ENCODE measurements around the gene SCYL1. TPM values are rescaled to one million over a fixed set of nuclear protein-coding genes. Genes with fewer than 3 reads are reported as not detected.
"Not testable (repeated sequence)": the region's sequence is repeated elsewhere in the genome, so short reads cannot be mapped to it uniquely, and the experiment has no call there.

SCYL1 gene
- total RNA-seq, 1 experiment from 2014 or later, result 70.9 TPM

- intact Hi-C loops (cut with micrococcal nuclease), result loop anchor here (2.0 kb wide), 1 partner anchor 83 kb away; the partner anchor contains the start of gene NEAT1
- ChIA-PET CTCF (interaction anchor here (0.6 to 2.4 kb wide), 10 partner anchors 12 to 138 kb away, joined by 3 to 13 read pairs (median 4); partner anchors contain the start of gene SLC25A45), POLR2A (interaction anchor here (0.7 to 30.1 kb wide), 16 partner anchors 14 to 323 kb away, joined by 3 to 2994 read pairs (median 22); partner anchors contain the start of genes DPF2, FRMD8, MALAT1 and NEAT1)
- no peaks in the 10 kb centered on the region for H3K27me3 Mint-ChIP-seq (ENCODE audit: insufficient read depth, unreplicated experiment)
- TF ChIP-seq, protein P1, sequence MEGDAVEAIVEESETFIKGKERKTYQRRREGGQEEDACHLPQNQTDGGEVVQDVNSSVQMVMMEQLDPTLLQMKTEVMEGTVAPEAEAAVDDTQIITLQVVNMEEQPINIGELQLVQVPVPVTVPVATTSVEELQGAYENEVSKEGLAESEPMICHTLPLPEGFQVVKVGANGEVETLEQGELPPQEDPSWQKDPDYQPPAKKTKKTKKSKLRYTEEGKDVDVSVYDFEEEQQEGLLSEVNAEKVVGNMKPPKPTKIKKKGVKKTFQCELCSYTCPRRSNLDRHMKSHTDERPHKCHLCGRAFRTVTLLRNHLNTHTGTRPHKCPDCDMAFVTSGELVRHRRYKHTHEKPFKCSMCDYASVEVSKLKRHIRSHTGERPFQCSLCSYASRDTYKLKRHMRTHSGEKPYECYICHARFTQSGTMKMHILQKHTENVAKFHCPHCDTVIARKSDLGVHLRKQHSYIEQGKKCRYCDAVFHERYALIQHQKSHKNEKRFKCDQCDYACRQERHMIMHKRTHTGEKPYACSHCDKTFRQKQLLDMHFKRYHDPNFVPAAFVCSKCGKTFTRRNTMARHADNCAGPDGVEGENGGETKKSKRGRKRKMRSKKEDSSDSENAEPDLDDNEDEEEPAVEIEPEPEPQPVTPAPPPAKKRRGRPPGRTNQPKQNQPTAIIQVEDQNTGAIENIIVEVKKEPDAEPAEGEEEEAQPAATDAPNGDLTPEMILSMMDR (IDR thresholded peaks at IDR 0.05; ENCODE audit: unreplicated experiment), result no peak
- no peak for DNase-seq (ENCODE audit: unreplicated experiment)
- peaks cover 20% of the 10 kb centered on the region for H3K4me1 Mint-ChIP-seq (ENCODE audit: insufficient read depth, unreplicated experiment)
- H3K27ac Mint-ChIP-seq (ENCODE audit: low read depth, unreplicated experiment), result no peak overlapping the region
- BruUV-seq (replicated peaks), result no TSS peak
- no peak overlapping the region for H3K4me3 Mint-ChIP-seq (ENCODE audit: unreplicated experiment)
- H3K9me3 Mint-ChIP-seq (ENCODE audit: unreplicated experiment), result no peaks in the 10 kb centered on the region
- peaks cover 9% of the 10 kb centered on the region for H3K36me3 Mint-ChIP-seq (ENCODE audit: insufficient read depth, unreplicated experiment)
Measured at GRCh38 chr11:65505466-65506289, 19.2 kb upstream of the SCYL1 start.

- H3K27me3 Mint-ChIP-seq (ENCODE audit: insufficient read depth, unreplicated experiment), result no peaks in the 10 kb centered on the region
- H3K27ac Mint-ChIP-seq (ENCODE audit: low read depth, unreplicated experiment), result no peak overlapping the region
- no TSS peak for BruUV-seq (replicated peaks)
- intact Hi-C loops (cut with micrococcal nuclease), result loop anchor here (2.0 kb wide), 1 partner anchor 84 kb away; the partner anchor contains the start of gene NEAT1
- no peaks in the 10 kb centered on the region for H3K9me3 Mint-ChIP-seq (ENCODE audit: unreplicated experiment)
- H3K36me3 Mint-ChIP-seq (ENCODE audit: insufficient read depth, unreplicated experiment), result peaks cover 11% of the 10 kb centered on the region
- ChIA-PET CTCF (interaction anchor here (1.0 to 2.4 kb wide), 7 partner anchors 9 to 90 kb away, joined by 4 to 13 read pairs (median 7); no protein-coding TSS in a partner anchor), POLR2A (interaction anchor here (0.7 to 30.1 kb wide), 16 partner anchors 15 to 324 kb away, joined by 3 to 2994 read pairs (median 40); partner anchors contain the start of genes DPF2, FRMD8, MALAT1 and NEAT1)
- TF ChIP-seq, protein P1 (IDR thresholded peaks at IDR 0.05; ENCODE audit: unreplicated experiment), result no peak
- H3K4me3 Mint-ChIP-seq (ENCODE audit: unreplicated experiment), result no peak overlapping the region
- no peak for DNase-seq (ENCODE audit: unreplicated experiment)
- H3K4me1 Mint-ChIP-seq (ENCODE audit: insufficient read depth, unreplicated experiment), result peaks cover 22% of the 10 kb centered on the region
Measured at GRCh38 chr11:65506290-65506771, 18.6 kb upstream of the SCYL1 start.

GRCh38 chr11:65506772-65507505, 17.9 kb upstream of the SCYL1 start:
- ChIA-PET POLR2A (interaction anchor here (0.7 to 30.1 kb wide), 23 partner anchors 10 to 174 kb away, joined by 3 to 2994 read pairs (median 7); partner anchors contain the start of genes DPF2, FRMD8, MALAT1 and NEAT1), CTCF (interaction anchor here (0.9 to 5.8 kb wide), 7 partner anchors 10 to 90 kb away, joined by 4 to 41 read pairs (median 8); no protein-coding TSS in a partner anchor)
- TF ChIP-seq, protein P1 (IDR thresholded peaks at IDR 0.05; ENCODE audit: unreplicated experiment), result no peak
- H3K9me3 Mint-ChIP-seq (ENCODE audit: unreplicated experiment), result no peaks in the 10 kb centered on the region
- no peak overlapping the region for H3K27ac Mint-ChIP-seq (ENCODE audit: low read depth, unreplicated experiment)
- peak; percentile 70 for DNase-seq (ENCODE audit: unreplicated experiment)
- intact Hi-C loops (cut with micrococcal nuclease), result loop anchor here (2.0 kb wide), 1 partner anchor 84 kb away; the partner anchor contains the start of gene NEAT1
- H3K27me3 Mint-ChIP-seq (ENCODE audit: insufficient read depth, unreplicated experiment), result no peaks in the 10 kb centered on the region
- TSS peak; percentile 65 for BruUV-seq (replicated peaks)
- no peak overlapping the region for H3K4me3 Mint-ChIP-seq (ENCODE audit: unreplicated experiment)
- peaks cover 11% of the 10 kb centered on the region for H3K36me3 Mint-ChIP-seq (ENCODE audit: insufficient read depth, unreplicated experiment)
- peaks cover 22% of the 10 kb centered on the region for H3K4me1 Mint-ChIP-seq (ENCODE audit: insufficient read depth, unreplicated experiment)

DNA sequence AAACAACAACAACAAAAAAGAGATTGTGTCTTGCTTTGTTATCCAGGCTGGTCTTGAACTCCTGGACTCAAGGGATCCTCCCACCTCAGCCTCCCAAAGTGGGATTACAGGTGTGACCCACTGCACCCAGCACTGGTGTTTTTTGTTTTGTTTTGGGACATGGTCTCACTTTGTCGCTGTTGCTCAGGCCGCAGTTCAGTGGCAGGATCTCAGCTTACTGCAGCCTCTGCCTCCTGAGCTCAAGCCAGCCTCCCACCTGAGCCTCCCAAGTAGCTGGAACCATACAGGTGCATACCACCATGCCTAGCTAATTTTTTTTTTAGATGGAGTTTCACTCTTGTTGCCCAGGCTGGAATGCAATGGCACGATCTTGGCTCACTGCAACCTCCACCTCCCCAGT, 12.6 kb upstream of the SCYL1 start:
- CTCF ChIA-PET, result interaction anchor here (0.6 to 5.8 kb wide), 7 partner anchors 34 to 481 kb away, joined by 3 to 41 read pairs (median 3); no protein-coding TSS in a partner anchor
- intact Hi-C loops (cut with micrococcal nuclease), result loop anchor here (10.0 kb wide), 1 partner anchor 238 kb away; no protein-coding TSS in a partner anchor
- DNase-seq (ENCODE audit: unreplicated experiment); H3K4me3 Mint-ChIP-seq (ENCODE audit: unreplicated experiment); H3K9me3 Mint-ChIP-seq (ENCODE audit: unreplicated experiment); H3K27ac Mint-ChIP-seq (ENCODE audit: low read depth, unreplicated experiment); BruUV-seq (replicated peaks): not testable (repeated sequence)
- Mint-ChIP-seq H3K4me1 (ENCODE audit: insufficient read depth, unreplicated experiment) (peaks cover 20% of the 10 kb centered on the region), H3K36me3 (ENCODE audit: insufficient read depth, unreplicated experiment) (peaks cover 11% of the 10 kb centered on the region), H3K27me3 (ENCODE audit: insufficient read depth, unreplicated experiment) (peaks cover 13% of the 10 kb centered on the region)
- POLR2A ChIA-PET, result interaction anchor here (0.6 to 30.1 kb wide), 6 partner anchors 21 to 197 kb away, joined by 4 to 2994 read pairs (median 851); partner anchors contain the start of genes FRMD8, MALAT1, NEAT1 and SLC25A45

Data from MCF 10A (cell line).